ENCODE measurements around the gene MLH1.

- TF ChIP-seq REST (IDR thresholded peaks at IDR 0.05; ENCODE audit: insufficient read depth in 1 of 2, low read depth in 2 of 2, low read length in 2 of 2), result no peak
- no peak for TF ChIP-seq POLR2AphosphoS5 (IDR thresholded peaks at IDR 0.05; ENCODE audit: low read depth, low read length)
Measured at GRCh38 chr3:37082317-37082716, 89.0 kb downstream of the MLH1 start.
